Measurements from ENCODE around the gene ELMO3. TPM values are rescaled to one million over a fixed set of nuclear protein-coding genes. Genes with fewer than 3 reads are reported as not detected.

The ELMO3 gene
- total RNA-seq, 2 experiments from 2014 or later, result 7.6 to 7.8 TPM

- Histone ChIP-seq H4K20me1 (ENCODE audit: insufficient read depth, low read length) (no peaks in the 10 kb centered on the region), H3K4me3 (ENCODE audit: low read depth, low read length, poor library complexity, severe bottlenecking) (peak within 1 kb of the TSS; percentile 86), H3K9me3 (ENCODE audit: low read length) (no peaks in the 10 kb centered on the region), H3K9me2 (ENCODE audit: insufficient read depth, low read length) (no peaks in the 10 kb centered on the region), H3K79me2 (ENCODE audit: insufficient read depth, low read depth, low read length) (no peaks in the 10 kb centered on the region; the same call in 1 of the 2 replicates), H3K4me1 (ENCODE audit: insufficient read depth, low read length, poor library complexity, severe bottlenecking) (peaks cover 42% of the 10 kb centered on the region), H3K27ac (ENCODE audit: low read depth, low read length, poor library complexity, severe bottlenecking) (peak within 1 kb of the TSS; percentile 6), H3K4me2 (ENCODE audit: low read length) (peak within 1 kb of the TSS; percentile 94), H2AFZ (ENCODE audit: low read length) (peak within 1 kb of the TSS; percentile 53; the same call in 1 of the 2 replicates), H3K36me3 (ENCODE audit: insufficient read depth, low read length) (no peaks in the 10 kb centered on the region)
- peak; percentile 32 for DNase-seq (ENCODE audit: low spot score)
- no TSS peak for BruUV-seq (replicated peaks)
- TF ChIP-seq EZH2phosphoT487 (IDR thresholded peaks at IDR 0.05; ENCODE audit: borderline replicate concordance, low read depth, low read length) (no peak), CTCF (conservative IDR thresholded peaks at IDR 0.05; ENCODE audit: low read length) (no peak)
- intact Hi-C loops (cut with micrococcal nuclease; ENCODE audit: unreplicated experiment), result no loop called here
- CTCF ChIA-PET (ENCODE audit: unreplicated experiment), result interaction anchor here (1.0 kb wide), 1 partner anchor 9 kb away, joined by 3 read pairs; no protein-coding TSS in a partner anchor
- POLR2A ChIA-PET, result interaction anchor here (0.7 to 1.7 kb wide), 3 partner anchors 12 to 233 kb away, joined by 3 to 6 read pairs (median 3); partner anchors contain the start of genes ATP6V0D1 and TMEM208
Observed at GRCh38 chr16:67248401-67249177, 49.7 kb downstream of the ELMO3 start, which contains the start of gene SLC9A5. Gene SLC9A5, plus strand, starts transcription at chr16:67248979. Its CDS starts 36 bp downstream, at chr16:67249015.

GRCh38 chr16:67249178-67250044, 50.5 kb downstream of the ELMO3 start:
- TF ChIP-seq EZH2phosphoT487 (IDR thresholded peaks at IDR 0.05; ENCODE audit: borderline replicate concordance, low read depth, low read length) (no peak), CTCF (conservative IDR thresholded peaks at IDR 0.05; ENCODE audit: low read length) (no peak)
- Histone ChIP-seq H3K4me3 (ENCODE audit: low read depth, low read length, poor library complexity, severe bottlenecking) (peak overlapping the region; percentile 86), H3K4me1 (ENCODE audit: insufficient read depth, low read length, poor library complexity, severe bottlenecking) (peaks cover 33% of the 10 kb centered on the region), H3K9me2 (ENCODE audit: insufficient read depth, low read length) (no peaks in the 10 kb centered on the region), H3K36me3 (ENCODE audit: insufficient read depth, low read length) (no peaks in the 10 kb centered on the region), H4K20me1 (ENCODE audit: insufficient read depth, low read length) (no peaks in the 10 kb centered on the region), H3K79me2 (ENCODE audit: insufficient read depth, low read depth, low read length) (no peaks in the 10 kb centered on the region; the same call in 1 of the 2 replicates), H2AFZ (ENCODE audit: low read length) (no peak overlapping the region; the same call in 1 of the 2 replicates), H3K4me2 (ENCODE audit: low read length) (peak overlapping the region; percentile 94), H3K27ac (ENCODE audit: low read depth, low read length, poor library complexity, severe bottlenecking) (no peak overlapping the region), H3K9me3 (ENCODE audit: low read length) (no peaks in the 10 kb centered on the region)
- no TSS peak for BruUV-seq (replicated peaks)
- intact Hi-C loops (cut with micrococcal nuclease; ENCODE audit: unreplicated experiment), result no loop called here
- DNase-seq (ENCODE audit: low spot score), result no peak
- POLR2A ChIA-PET, result interaction anchor here (0.7 to 1.7 kb wide), 2 partner anchors 11 to 24 kb away, joined by 3 to 6 read pairs; partner anchors contain the start of gene TMEM208
- CTCF ChIA-PET (ENCODE audit: unreplicated experiment), result interaction anchor here (0.5 to 1.0 kb wide), 2 partner anchors 9 to 23 kb away, joined by 3 read pairs; partner anchors contain the start of gene TMEM208
